A673 (cell line): ENCODE data around the gene STOML1. TPM values are rescaled to one million over a fixed set of nuclear protein-coding genes. Genes with fewer than 3 reads are reported as not detected.

ENCODE experiments used
- BruUV-seq: library from RNA; stranded (reverse); fragments of 400-500 nt; replicated peaks from 2 replicates; lab custom pipeline; 2021; lab: Mats Ljungman, UMichigan
- CTCF ChIA-PET: fragments of 300-600 bp; sonication (Branson Sonifier 250); formaldehyde crosslinking; loops from one replicate; lab custom pipeline; 2022; ENCODE audit warnings: antibody characterized with exemption; lab: Charles Lee
- POLR2A ChIA-PET: fragments of 300-600 bp; sonication (Branson Sonifier 250); formaldehyde crosslinking; loops from one replicate; lab custom pipeline; 2022; ENCODE audit warnings: antibody characterized with exemption; ENCODE audit not compliant: low non-redundant PET; lab: Charles Lee
- DNase-seq: peaks from one replicate; pipeline ENCODE4 v3.0.0-alpha.2; 2015; ENCODE audit warnings: low spot score
- H3K27ac ChIP-seq: fragments of 200-600 bp; sonication (generic); 2 replicates; pipeline ENCODE4 v1.5.1; 2016; ENCODE audit warnings: mixed run types, low read depth, mild to moderate bottlenecking, mixed read lengths, antibody characterized with exemption, low read length; ENCODE audit not compliant: poor library complexity, severe bottlenecking
- H3K27me3 ChIP-seq: fragments of 200-600 bp; sonication (generic); replicated peaks from 2 replicates; pipeline ENCODE4 v1.6.1; 2017; ENCODE audit warnings: mixed run types, low read depth, mild to moderate bottlenecking, mixed read lengths, antibody characterized with exemption, low read length; ENCODE audit not compliant: insufficient read depth, poor library complexity
- H3K36me3 ChIP-seq: fragments of 200-600 bp; sonication (generic); 2 replicates; pipeline ENCODE4 v1.6.1; 2016; ENCODE audit warnings: mixed run types, mild to moderate bottlenecking, mixed read lengths, antibody characterized with exemption, low read length; ENCODE audit not compliant: insufficient read depth, poor library complexity, severe bottlenecking
- H3K4me1 ChIP-seq: fragments of 200-600 bp; sonication (generic); 2 replicates; pipeline ENCODE4 v1.6.1; 2017; ENCODE audit warnings: mixed run types, mild to moderate bottlenecking, mixed read lengths, antibody characterized with exemption, low read length; ENCODE audit not compliant: insufficient read depth, poor library complexity, severe bottlenecking
- H3K4me3 ChIP-seq: fragments of 200-600 bp; sonication (generic); 2 replicates; pipeline ENCODE4 v1.5.1; 2016; ENCODE audit warnings: low read depth, mixed run types, mild to moderate bottlenecking, mixed read lengths, low read length; ENCODE audit not compliant: poor library complexity, severe bottlenecking
- H3K9me3 ChIP-seq: fragments of 200-600 bp; sonication (generic); 2 replicates; pipeline ENCODE4 v1.6.1; 2016; ENCODE audit warnings: mixed run types, low read depth, mild to moderate bottlenecking, mixed read lengths, antibody characterized with exemption, low read length; ENCODE audit not compliant: poor library complexity, severe bottlenecking
- CTCF ChIP-seq: fragments of 300-800, 200-600 bp; sonication (generic); conservative IDR thresholded peaks from 2 replicates; pipeline ENCODE4 v1.5.1; 2017; ENCODE audit warnings: low read depth, mild to moderate bottlenecking, antibody characterized with exemption, low read length, moderate library complexity, mixed read lengths
- EZH2 ChIP-seq: fragments of 200-600 bp; sonication (generic); IDR thresholded peaks from 2 replicates; pipeline ENCODE4 v1.6.1; 2017; ENCODE audit warnings: borderline replicate concordance, low read depth, mild to moderate bottlenecking, mixed read lengths, antibody characterized with exemption, low read length; ENCODE audit not compliant: poor library complexity, severe bottlenecking
- intact Hi-C: fragments of 100-400 bp; cut with micrococcal nuclease; formaldehyde crosslinking; loops from one replicate; pipeline ENCODE4 v1.10.0; 2022; ENCODE audit not compliant: unreplicated experiment
- total RNA-seq: library from RNA; stranded (reverse); gene quantifications from 2 replicates; pipeline ENCODE4 v1.2.3, GENCODE V29; 2021

STOML1 gene
- total RNA-seq, 1 experiment from 2014 or later: 7.3 TPM

- no peak for DNase-seq
- no TSS peak for BruUV-seq
- peaks cover 15% of the 10 kb centered on the region for H3K36me3 ChIP-seq
- ChIA-PET POLR2A (no interaction called here), CTCF (no interaction called here)
- no peaks in the 10 kb centered on the region for H3K27me3 ChIP-seq
- peaks cover 13% of the 10 kb centered on the region for H3K4me1 ChIP-seq
- TF ChIP-seq CTCF: no peak
- TF ChIP-seq EZH2: no peak
- H3K9me3 ChIP-seq: no peaks in the 10 kb centered on the region
- intact Hi-C loops: no loop called here
- H3K27ac ChIP-seq: no peak overlapping the region
- H3K4me3 ChIP-seq: no peak overlapping the region
Observed at GRCh38 chr15:73945130-73945508, 47.0 kb downstream of the STOML1 start.

- H3K4me3 ChIP-seq: no peak overlapping the region
- no peak for TF ChIP-seq EZH2
- TF ChIP-seq CTCF: no peak
- no TSS peak for BruUV-seq
- H3K4me1 ChIP-seq: peaks cover 18% of the 10 kb centered on the region
- peaks cover 9% of the 10 kb centered on the region for H3K36me3 ChIP-seq
- H3K9me3 ChIP-seq: no peaks in the 10 kb centered on the region
- no peaks in the 10 kb centered on the region for H3K27me3 ChIP-seq
- POLR2A ChIA-PET: no interaction called here
- CTCF ChIA-PET: no interaction called here
- DNase-seq: no peak
- intact Hi-C loops: no loop called here
- no peak overlapping the region for H3K27ac ChIP-seq
Observed at GRCh38 chr15:73944161-73945129, 47.6 kb downstream of the STOML1 start.

- Histone ChIP-seq H3K9me3 (no peaks in the 10 kb centered on the region), H3K4me3 (no peak overlapping the region), H3K36me3 (peaks cover 5% of the 10 kb centered on the region), H3K27me3 (no peaks in the 10 kb centered on the region), H3K4me1 (peaks cover 26% of the 10 kb centered on the region), H3K27ac (no peak overlapping the region)
- CTCF ChIA-PET: no interaction called here
- no TSS peak for BruUV-seq
- POLR2A ChIA-PET: no interaction called here
- DNase-seq: no peak
- intact Hi-C loops: no loop called here
- no peak for TF ChIP-seq CTCF
- no peak for TF ChIP-seq EZH2
Observed at GRCh38 chr15:73942751-73943270, 49.3 kb downstream of the STOML1 start.
